ENCODE data around the gene TMEFF2.

DNA sequence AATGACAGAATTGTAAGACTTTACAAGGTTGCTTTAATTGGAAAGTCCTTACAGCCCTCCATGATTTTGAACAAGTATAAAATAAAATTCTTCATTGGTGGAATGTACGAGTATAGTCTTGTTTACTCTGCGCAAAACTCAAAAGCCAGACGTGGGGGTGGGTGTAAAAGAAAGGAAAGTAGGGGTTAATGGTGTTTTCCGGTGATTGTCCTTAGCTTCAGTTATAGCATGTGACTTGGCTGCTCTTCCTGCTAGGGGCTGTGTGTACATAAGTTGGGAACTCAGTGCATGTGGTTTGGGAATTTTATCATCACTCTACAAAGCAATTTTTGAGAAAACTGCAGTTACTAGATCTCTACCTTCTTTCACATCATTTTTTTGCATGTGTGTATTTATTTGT lies 265.4 kb downstream of the TMEFF2 start:
- TF ChIP-seq CTCF (IDR thresholded peaks at IDR 0.05; ENCODE audit: insufficient read depth, low read length, poor library complexity, severe bottlenecking) = no peak
- no peak for TF ChIP-seq EZH2phosphoT487 (conservative IDR thresholded peaks at IDR 0.05; ENCODE audit: low read length)

Data from SU-DHL-6 (cell line).